Occipital lobe (tissue), 2 donors: ENCODE measurements around the gene RASGRF2. TPM values are rescaled to one million over a fixed set of nuclear protein-coding genes. Genes with fewer than 3 reads are reported as not detected.

Source experiments
- DNase-seq: peaks from one replicate; lab custom pipeline; 2025; lab: John Stamatoyannopoulos, UW
- total RNA-seq: library from RNA; depleted of rRNA; stranded (reverse); fragments of >200 nt; gene quantifications from one replicate; pipeline ENCODE4 v1.2.3, GENCODE V29; 2014

Gene RASGRF2
- total RNA-seq, 1 donor from 2014 or later = 20.0 TPM

DNA sequence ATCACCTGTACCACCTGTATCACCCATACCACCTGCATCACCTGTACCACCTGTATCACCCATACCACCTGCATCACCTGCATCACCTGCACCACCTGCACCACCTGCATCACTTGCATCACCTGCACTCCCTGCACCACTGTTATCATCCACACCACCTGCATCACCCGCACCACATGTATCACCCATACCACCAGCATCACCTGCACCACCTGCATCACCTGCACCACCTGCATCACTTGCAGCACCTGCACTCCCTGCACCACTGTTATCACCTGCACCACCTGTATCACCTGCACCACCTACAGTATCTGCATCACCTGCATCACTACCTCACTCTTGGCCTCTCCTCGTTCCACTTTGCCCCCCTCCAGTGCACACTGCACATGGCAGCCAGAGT is 209.8 kb downstream of the RASGRF2 start:
- DNase-seq = no peak

GRCh38 chr5:81171769-81172168 is 211.6 kb downstream of the RASGRF2 start:
- no peak for DNase-seq

DNA sequence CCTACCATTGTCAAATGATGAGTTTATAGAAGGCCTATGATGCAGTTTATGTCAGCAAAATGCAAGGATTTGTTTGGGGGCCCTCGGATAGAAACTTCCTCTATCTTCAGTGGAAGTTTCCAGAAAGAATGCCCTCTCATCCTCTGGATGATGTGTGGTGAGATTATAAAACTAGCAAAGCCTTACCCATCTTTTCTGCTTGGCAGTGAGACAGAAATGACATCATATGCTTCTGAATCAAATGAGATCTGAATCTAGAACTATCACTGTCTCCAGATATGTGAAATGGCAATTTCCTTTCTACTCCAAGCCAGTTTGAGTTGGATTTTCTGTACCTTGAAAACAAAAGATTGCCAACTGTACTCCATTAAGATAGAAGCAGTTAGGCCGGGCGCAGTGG is 212.5 kb downstream of the RASGRF2 start:
- DNase-seq = no peak

- no peak for DNase-seq
Measured at GRCh38 chr5:81177061-81177460, 216.9 kb downstream of the RASGRF2 start.

DNA sequence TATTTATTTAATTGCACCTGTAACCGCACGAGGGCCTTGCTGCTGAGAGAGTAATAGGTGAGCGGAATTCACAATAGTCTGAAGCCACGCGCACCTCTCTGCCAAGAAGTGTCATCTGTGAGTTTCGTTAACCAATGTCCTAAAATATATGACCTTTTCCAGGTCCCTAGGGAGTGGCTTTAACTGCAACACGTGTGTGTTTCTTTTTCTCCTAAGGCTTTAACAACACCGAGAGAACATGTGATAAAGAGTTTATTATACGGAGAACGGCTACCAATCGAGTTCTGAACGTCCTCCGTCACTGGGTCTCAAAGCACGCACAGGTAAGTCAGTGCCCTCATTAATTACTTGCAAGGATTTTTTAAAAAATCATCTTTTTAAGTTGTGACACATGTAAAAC is 219.8 kb downstream of the RASGRF2 start:
- DNase-seq = no peak

DNA sequence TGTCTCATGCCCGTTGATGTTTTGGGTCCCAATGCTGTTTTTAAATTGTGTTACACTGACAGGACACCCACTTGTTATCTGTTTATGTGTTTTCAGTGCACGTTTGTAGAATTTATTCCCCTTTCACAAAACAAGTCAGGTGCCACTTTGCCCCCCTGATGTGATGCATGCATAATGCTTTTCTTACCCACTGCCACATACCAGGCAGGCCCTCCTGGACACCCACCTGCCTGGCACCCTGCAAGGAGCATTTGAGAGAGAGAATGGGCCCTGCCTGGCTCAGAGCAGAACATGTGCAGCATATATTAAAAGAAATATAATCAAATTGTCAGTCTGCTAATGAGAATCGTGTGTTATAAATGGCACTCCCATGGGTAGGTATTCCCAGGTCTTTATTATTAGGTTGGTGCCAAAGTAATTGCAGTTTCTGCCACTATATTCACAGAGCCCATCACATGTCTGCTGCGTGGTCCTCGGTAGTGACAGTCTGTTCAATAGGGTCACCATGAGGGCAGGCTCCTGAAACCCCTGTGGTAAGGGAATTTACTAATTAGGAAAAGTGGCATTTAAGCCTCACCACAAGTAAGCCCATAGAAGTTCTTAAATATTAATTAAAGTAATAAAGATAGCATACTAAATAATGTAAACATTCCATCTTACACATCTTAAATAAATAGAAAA is 220.8 kb downstream of the RASGRF2 start:
- DNase-seq = no peak

DNA sequence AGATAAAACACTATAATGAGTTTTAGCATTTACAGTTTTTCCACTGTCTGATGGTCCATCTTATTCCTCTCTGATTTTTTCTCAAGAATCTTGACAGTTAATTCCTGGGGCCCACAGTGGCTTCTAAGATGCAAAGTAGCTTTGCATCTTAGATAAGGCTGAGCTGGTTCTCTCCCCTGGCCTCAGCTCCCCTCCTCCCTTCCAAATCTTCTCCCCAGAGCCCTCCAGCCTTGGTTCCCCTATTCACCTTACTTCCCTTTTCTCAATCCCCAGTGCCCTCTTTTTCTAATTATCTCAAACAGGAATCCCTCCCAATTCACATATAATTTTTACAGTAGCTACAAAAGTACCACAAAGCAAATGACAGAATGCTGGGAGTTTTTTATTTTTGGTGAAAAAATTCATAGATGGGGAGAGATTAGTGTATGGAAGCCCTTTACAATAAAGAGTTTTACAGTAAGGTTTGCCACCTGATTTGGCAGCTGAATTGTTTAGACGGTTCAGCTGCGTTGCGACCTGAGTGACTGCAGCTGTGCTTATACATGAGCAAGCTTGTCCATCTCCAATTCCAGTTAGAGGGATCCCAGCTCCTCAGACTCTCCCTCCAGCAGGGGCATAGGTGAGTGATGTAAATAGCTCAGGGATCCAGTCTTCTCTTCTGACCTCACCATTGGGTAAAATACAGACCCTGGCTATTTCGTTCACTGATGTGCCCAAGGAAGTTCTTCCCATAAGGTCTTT is 221.6 kb downstream of the RASGRF2 start:
- no peak for DNase-seq

DNA sequence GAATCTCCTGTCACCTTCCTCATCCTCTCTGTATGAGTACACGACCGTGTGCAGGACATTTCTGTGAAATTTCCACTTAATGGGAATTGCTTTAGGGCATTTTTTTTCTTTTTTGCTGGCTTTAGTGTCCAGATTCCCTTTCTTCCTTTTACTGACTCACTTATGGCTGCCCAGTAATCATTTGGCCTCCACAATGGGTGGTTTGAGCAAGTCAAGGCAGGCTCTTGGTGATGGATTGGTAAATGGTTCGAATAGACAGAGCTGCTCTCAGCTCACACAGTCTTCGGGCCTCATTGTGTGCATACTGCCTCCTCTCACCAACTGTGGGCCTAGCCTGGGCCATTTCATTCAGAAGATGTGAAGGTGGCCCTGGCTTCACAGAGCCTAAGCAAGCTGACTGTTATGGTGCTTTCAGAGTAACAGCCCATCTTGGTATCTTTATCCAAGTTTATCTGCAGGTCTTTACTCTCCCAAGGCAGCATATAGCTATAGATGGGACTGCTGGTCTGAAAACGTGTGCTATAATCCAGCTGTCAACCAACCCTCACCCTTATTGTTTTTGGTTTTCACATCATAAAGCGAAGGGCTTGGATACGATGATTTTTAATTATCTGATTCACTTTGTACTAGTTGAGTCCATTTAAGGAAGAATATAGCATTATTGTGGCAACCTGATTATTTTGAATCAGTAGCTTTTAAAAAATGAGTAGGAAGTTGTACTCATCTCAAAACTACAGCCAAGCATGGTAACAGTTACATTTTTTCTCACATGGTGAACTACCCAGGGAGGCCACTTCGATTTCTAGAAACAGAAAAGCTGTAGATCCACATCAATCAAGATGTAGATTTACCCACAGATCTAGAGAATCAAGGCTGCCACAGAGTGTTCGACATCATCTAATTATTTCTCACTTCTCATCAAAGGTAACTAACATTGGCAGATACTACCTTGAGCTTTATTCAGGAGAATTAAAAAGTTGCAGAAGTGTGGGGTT is 222.5 kb downstream of the RASGRF2 start:
- DNase-seq = no peak

DNA sequence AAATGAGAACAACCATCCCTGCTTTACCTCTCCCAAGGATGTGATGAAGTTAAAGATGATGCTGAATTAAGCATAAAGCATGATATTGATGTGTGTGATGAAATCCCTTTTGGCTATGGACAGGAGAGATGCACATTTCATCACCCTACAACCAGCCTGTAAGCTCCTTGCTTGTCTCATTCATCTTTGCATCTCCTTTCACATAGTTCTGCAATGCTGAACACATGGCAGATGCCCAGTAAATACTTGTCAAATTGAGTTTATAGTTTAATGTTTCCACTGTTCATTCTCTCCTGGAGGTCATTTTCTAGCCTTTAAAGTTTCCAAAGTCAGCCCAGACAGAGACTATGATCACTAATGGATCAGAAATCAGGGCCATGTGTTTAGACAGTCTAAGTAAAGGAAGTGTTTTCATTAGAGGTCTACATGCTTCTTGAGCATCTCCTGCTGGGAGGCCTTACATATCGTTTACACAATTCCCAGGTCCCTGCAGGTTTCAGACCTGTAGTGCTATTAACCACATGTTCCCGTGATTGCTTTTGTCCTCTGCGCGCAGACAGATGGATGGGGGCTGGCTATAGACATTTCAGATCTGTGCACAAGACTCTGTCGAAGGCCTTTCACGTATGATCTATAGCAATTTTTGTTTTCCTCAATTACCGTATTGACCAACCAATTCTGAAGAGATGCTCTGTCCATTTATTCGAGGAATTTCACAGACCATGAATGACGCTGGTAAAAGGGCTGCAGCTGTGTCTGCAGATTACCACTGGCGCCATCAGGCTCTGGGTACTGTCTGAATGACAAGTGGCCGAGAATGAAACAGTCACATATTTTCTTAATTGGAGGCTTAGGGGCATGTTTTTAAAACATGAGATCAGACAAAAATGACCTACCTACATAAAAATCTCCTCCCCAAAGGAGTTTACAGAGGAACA is 223.9 kb downstream of the RASGRF2 start:
- no peak for DNase-seq

DNA sequence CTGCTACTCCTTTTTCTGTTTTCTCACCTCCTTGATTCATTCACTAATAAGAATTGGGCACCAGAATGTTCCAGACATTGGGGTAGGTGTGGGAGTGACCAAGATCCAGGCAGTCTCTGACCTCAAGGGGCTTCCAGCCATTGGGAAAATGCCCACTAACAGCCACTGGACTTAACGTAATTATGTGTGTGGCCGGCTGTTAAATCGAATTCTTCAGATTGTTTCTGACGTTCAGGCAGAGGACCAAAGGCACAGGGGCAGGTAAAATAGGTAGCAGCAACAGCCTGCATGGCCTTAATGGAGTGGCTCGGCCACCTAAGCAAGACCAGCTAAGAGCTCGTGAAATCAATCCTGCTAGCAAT is 224.6 kb downstream of the RASGRF2 start:
- DNase-seq = no peak

DNA sequence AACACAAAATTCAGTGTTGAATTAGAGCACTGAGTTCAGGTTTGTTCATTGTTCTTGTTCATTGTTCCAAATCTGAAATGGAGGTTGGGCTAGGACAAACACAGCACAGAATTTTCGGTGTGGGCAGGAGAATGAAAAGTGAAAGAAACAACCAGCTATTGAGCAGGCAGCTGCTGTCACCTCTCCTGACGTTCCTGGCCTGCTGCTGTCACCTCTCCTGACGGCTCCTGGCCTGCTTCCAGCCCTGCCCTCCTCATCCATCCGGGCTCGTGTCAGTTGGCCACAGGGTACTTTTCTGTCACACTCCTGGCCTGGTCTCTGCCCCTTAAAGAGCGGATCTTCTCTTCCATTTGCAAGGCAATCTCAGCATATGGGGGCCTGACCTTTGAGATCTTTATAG is 227.7 kb downstream of the RASGRF2 start:
- no peak for DNase-seq

- DNase-seq = no peak
Measured at GRCh38 chr5:81188962-81189361, 228.8 kb downstream of the RASGRF2 start.

- DNase-seq = no peak
Measured at GRCh38 chr5:81189875-81190498, 229.8 kb downstream of the RASGRF2 start.

GRCh38 chr5:81191726-81192372 is 231.7 kb downstream of the RASGRF2 start:
- DNase-seq = no peak

DNA sequence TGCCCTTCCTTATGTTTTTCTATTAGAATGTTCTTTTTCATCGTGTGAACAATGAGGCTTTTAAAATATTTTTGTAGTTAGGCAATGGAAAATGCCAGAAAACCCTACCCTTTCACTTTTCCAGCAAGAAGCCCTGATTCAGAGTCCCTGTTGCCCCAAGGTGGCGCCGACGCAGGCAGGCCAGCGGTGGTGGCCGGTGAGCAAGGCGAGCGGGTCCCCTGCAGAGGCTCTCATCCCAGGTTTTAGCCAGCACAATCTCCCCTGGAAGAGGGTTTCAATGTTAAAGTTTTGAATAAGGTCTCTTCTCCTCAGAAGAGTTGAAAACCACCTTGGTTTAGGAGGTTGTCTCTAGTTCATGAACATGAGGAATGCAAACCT is 232.2 kb downstream of the RASGRF2 start:
- no peak for DNase-seq

GRCh38 chr5:81194633-81195334 is 234.6 kb downstream of the RASGRF2 start:
- DNase-seq = peak; percentile 65

DNA sequence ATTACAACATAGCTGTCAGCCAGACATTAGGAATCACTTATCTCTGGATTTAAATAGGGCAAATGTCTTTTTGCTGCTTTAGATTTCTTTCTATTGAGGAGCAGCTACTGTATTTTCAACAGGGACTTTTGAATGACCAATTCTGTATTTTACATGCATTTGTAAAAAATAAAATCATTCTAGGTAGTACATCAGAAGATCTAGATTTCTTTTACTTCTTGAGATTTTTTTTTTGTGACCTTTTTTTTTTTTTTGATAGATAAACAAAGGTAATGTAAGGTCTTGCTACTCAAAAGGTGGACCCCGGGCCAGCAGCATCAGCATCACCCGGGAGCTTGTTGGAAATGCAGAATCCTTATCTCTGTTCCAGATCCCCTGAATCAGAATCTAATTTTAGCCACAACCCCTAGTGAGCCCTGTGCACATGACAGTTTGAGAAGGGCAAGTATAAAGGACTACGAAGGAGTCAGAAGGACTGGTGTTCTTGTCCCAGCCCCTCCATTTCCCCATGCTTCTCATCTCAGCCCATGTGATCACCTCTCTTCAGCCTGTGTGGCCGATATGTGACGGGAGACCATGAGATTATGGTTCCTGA is 235.3 kb downstream of the RASGRF2 start:
- no peak for DNase-seq

- no peak for DNase-seq
Measured at GRCh38 chr5:81202655-81203054, 242.5 kb downstream of the RASGRF2 start.

- no peak for DNase-seq
Measured at GRCh38 chr5:81203729-81204128, 243.6 kb downstream of the RASGRF2 start.
